Hepatocyte (in vitro differentiated cells): ENCODE data around the gene ZNF786. TPM values are rescaled to one million over a fixed set of nuclear protein-coding genes. Genes with fewer than 3 reads are reported as not detected.
"Not testable (repeated sequence)": the region's sequence is repeated elsewhere in the genome, so short reads cannot be mapped to it uniquely, and the experiment has no call there.

Source experiments
- DNase-seq: peaks from one replicate; pipeline ENCODE4 v3.0.0-alpha.2; 2016; ENCODE audit warnings: low spot score
- H2AFZ ChIP-seq: fragments of 200-600 bp; sonication (generic); 2 replicates; pipeline ENCODE4 v1.6.0; 2016; ENCODE audit warnings: antibody characterized with exemption, mild to moderate bottlenecking
- H3K27ac ChIP-seq: fragments of 200-600 bp; sonication (generic); 2 replicates; pipeline ENCODE4 v1.5.1; 2016; ENCODE audit warnings: mild to moderate bottlenecking
- H3K27me3 ChIP-seq: fragments of 200-600 bp; sonication (generic); 2 replicates; pipeline ENCODE4 v1.6.1; 2016
- H3K36me3 ChIP-seq: fragments of 200-600 bp; sonication (generic); replicated peaks from 2 replicates; pipeline ENCODE4 v1.5.1; 2016; ENCODE audit warnings: low read depth; ENCODE audit not compliant: insufficient read depth
- H3K4me1 ChIP-seq: fragments of 200-600 bp; sonication (generic); 2 replicates; pipeline ENCODE4 v1.5.1; 2016; ENCODE audit warnings: mild to moderate bottlenecking, moderate library complexity; ENCODE audit not compliant: insufficient read depth
- H3K4me2 ChIP-seq: fragments of 200-600 bp; sonication (generic); 2 replicates; pipeline ENCODE4 v1.6.0; 2016
- H3K4me3 ChIP-seq: fragments of 200-600 bp; sonication (generic); 2 replicates; pipeline ENCODE4 v1.5.1; 2016; ENCODE audit warnings: mild to moderate bottlenecking
- H3K79me2 ChIP-seq: fragments of 200-600 bp; sonication (generic); 2 replicates; pipeline ENCODE4 v1.6.0; 2017; ENCODE audit warnings: mild to moderate bottlenecking
- H3K9me2 ChIP-seq: fragments of 200-600 bp; sonication (generic); replicated peaks from 2 replicates; pipeline ENCODE4 v1.6.0; 2017; ENCODE audit warnings: mild to moderate bottlenecking; ENCODE audit not compliant: insufficient read depth
- H3K9me3 ChIP-seq: fragments of 200-600 bp; sonication (generic); 2 replicates; pipeline ENCODE4 v1.5.1; 2016; ENCODE audit warnings: low read depth, mild to moderate bottlenecking
- H4K20me1 ChIP-seq: fragments of 200-600 bp; sonication (generic); 2 replicates; pipeline ENCODE4 v1.6.0; 2016; ENCODE audit warnings: mild to moderate bottlenecking; ENCODE audit not compliant: insufficient read depth, poor library complexity, severe bottlenecking
- CTCF ChIP-seq: fragments of 200-600 bp; sonication (generic); IDR thresholded peaks from 2 replicates; pipeline ENCODE4 v1.5.1; 2016; ENCODE audit warnings: antibody characterized with exemption, mild to moderate bottlenecking; ENCODE audit not compliant: poor library complexity
- EZH2 ChIP-seq: fragments of 200-600 bp; sonication (generic); IDR thresholded peaks from 2 replicates; pipeline ENCODE4 v1.6.1; 2016; ENCODE audit warnings: antibody characterized with exemption, mild to moderate bottlenecking, borderline replicate concordance
- EZH2phosphoT487 ChIP-seq: fragments of 200-600 bp; sonication (generic); IDR thresholded peaks from one replicate; pipeline ENCODE4 v1.6.1; 2018; ENCODE audit warnings: antibody characterized with exemption, mild to moderate bottlenecking, low read depth, moderate library complexity; ENCODE audit not compliant: unreplicated experiment, severe bottlenecking
- WGBS: methylation state at CpG from one replicate; pipeline ENCODE4 v1.1.6; 2016; ENCODE audit warnings: low lambda C conversion rate; ENCODE audit errors: missing lambda C conversion rate; 5-methylcytosine and 5-hydroxymethylcytosine counted together
- polyA plus RNA-seq: library from polyadenylated mRNA; unstranded; fragments of >200 nt; fragmentation: Nextera tagmentation; extraction: Ambion mirVana; gene quantifications from 2 replicates; pipeline ENCODE4 v1.2.1, GENCODE V29; 2016
- total RNA-seq: library from RNA; depleted of rRNA; stranded (reverse); fragments of >200 nt; gene quantifications from 2 replicates; pipeline ENCODE4 v1.2.3, GENCODE V29; 2014

ZNF786 gene
- total and polyA plus RNA-seq, 2 experiments from 2014 or later, result 5.7 to 6.9 TPM

- TF ChIP-seq EZH2phosphoT487 (no peak), EZH2 (no peak), CTCF (no peak)
- Histone ChIP-seq H4K20me1 (no peaks in the 10 kb centered on the region), H3K36me3 (no peaks in the 10 kb centered on the region), H3K9me3 (no peaks in the 10 kb centered on the region), H3K4me3 (no peak overlapping the region), H3K4me2 (no peak overlapping the region), H2AFZ (no peak overlapping the region), H3K9me2 (no peaks in the 10 kb centered on the region), H3K27ac (no peak overlapping the region), H3K79me2 (no peaks in the 10 kb centered on the region), H3K4me1 (no peaks in the 10 kb centered on the region), H3K27me3 (no peaks in the 10 kb centered on the region)
- DNase-seq, result no peak
- WGBS, result 64% methylated on average over 4 of the region's 4 CpGs
These were observed 6.6 kb upstream of the ZNF786 start for GRCh38 chr7:149097088-149097487.

GRCh38 chr7:149093228-149093627 lies 2.7 kb upstream of the ZNF786 start:
- H3K4me2 ChIP-seq, result no peak overlapping the region
- peaks cover 20% of the 10 kb centered on the region for H3K79me2 ChIP-seq
- H4K20me1 ChIP-seq, result no peaks in the 10 kb centered on the region
- TF ChIP-seq CTCF, result no peak
- no peak for TF ChIP-seq EZH2
- TF ChIP-seq EZH2phosphoT487, result no peak
- no peaks in the 10 kb centered on the region for H3K27me3 ChIP-seq
- DNase-seq, result peak; percentile 33
- H3K4me3 ChIP-seq, result no peak overlapping the region
- H2AFZ ChIP-seq, result no peak overlapping the region
- H3K36me3 ChIP-seq, result no peaks in the 10 kb centered on the region
- 22% methylated on average over 4 of the region's 4 CpGs for WGBS
- H3K9me2 ChIP-seq, result no peaks in the 10 kb centered on the region
- H3K9me3 ChIP-seq, result no peaks in the 10 kb centered on the region
- H3K4me1 ChIP-seq, result peaks cover 5% of the 10 kb centered on the region
- H3K27ac ChIP-seq, result peak overlapping the region; percentile 49

GRCh38 chr7:149092244-149092643 lies 1.7 kb upstream of the ZNF786 start:
- H2AFZ ChIP-seq, H3K4me3 ChIP-seq, DNase-seq, H4K20me1 ChIP-seq, H3K4me1 ChIP-seq, H3K27me3 ChIP-seq, H3K36me3 ChIP-seq, H3K4me2 ChIP-seq, H3K9me2 ChIP-seq, H3K9me3 ChIP-seq: not testable (repeated sequence)
- Histone ChIP-seq H3K27ac (peak overlapping the region; percentile 100), H3K79me2 (peaks cover 29% of the 10 kb centered on the region)
- WGBS, result 98% methylated on average over 20 of the region's 20 CpGs

GRCh38 chr7:149087376-149087775 lies 3.1 kb downstream of the ZNF786 start:
- WGBS, result 96% methylated on average over 6 of the region's 6 CpGs
- no peak overlapping the region for H2AFZ ChIP-seq
- H3K9me2 ChIP-seq, result no peaks in the 10 kb centered on the region
- H3K27me3 ChIP-seq, result no peaks in the 10 kb centered on the region
- no peaks in the 10 kb centered on the region for H3K36me3 ChIP-seq
- TF ChIP-seq CTCF, result no peak
- no peak for TF ChIP-seq EZH2phosphoT487
- no peak for TF ChIP-seq EZH2
- no peak overlapping the region for H3K27ac ChIP-seq
- peaks cover 5% of the 10 kb centered on the region for H3K9me3 ChIP-seq
- H4K20me1 ChIP-seq, result no peaks in the 10 kb centered on the region
- peaks cover 5% of the 10 kb centered on the region for H3K4me1 ChIP-seq
- DNase-seq, result no peak
- peaks cover 66% of the 10 kb centered on the region for H3K79me2 ChIP-seq
- H3K4me3 ChIP-seq, result no peak overlapping the region
- H3K4me2 ChIP-seq, result no peak overlapping the region
